Fibroblast of lung (primary cell): ENCODE measurements around the gene LIN52.

Experiments
- EZH2 ChIP-seq: IDR thresholded peaks from 2 replicates; pipeline ENCODE4 v1.5.1; 2012; ENCODE audit warnings: low read length, control low read depth, mild to moderate bottlenecking; ENCODE audit errors: missing control alignments
- TF ChIP-seq, protein P1 (sequence below), 2 donors: IDR thresholded peaks in 1 of 2; conservative IDR thresholded peaks in 1 of 2; 1 replicate in 1 of 2; 2 replicates in 1 of 2; pipeline ENCODE4 v1.5.1; 2011 to 2012; ENCODE audit warnings: low read length in 2 of 2, control low read depth in 1 of 2, inconsistent platforms in 1 of 2, low read depth in 1 of 2, mild to moderate bottlenecking in 1 of 2

DNA sequence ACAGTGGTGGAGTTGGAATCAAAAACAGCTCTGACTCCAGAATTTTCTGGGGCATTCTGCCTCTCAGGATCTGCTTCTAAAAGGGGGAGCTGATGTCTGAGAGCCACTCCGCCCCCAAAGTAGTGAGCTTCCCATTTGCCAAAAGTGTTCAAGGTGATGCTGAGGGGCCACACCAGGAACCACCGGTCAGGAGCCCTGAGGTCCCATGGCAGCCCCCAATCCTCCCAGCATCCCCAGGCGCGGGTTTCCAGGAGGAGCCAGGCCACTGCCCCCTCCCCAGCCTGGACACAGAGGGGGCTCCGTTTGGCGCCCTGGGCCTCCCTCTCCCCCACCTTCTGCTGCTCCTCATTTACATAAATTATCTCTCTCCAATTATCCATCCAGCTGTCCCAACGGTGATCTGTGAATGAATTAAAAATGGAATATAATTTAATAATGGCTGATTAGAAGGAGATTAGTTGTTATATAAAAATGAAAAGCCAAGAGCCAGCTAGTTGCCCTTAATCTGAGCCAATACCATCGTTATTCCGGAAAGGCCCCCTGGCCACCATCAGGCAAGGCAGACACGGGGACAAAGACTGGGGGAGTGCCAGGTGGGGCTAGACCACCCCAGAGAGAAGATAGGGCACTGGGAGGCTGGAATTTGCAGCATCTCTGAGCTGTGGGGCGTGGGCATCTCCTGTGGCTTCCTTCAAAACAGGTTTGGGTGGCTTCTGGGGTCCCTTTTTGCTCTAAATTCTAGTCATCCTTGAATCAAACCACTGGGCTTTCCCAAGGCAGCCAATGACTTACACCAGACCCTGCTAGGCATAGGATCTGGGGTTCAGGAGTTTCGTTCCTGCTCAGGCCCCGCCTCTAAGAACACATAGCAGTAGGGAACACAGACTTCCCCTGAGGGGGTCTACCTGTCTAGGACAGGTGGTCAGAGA, 134.8 kb downstream of the LIN52 start:
- TF ChIP-seq, protein P1, sequence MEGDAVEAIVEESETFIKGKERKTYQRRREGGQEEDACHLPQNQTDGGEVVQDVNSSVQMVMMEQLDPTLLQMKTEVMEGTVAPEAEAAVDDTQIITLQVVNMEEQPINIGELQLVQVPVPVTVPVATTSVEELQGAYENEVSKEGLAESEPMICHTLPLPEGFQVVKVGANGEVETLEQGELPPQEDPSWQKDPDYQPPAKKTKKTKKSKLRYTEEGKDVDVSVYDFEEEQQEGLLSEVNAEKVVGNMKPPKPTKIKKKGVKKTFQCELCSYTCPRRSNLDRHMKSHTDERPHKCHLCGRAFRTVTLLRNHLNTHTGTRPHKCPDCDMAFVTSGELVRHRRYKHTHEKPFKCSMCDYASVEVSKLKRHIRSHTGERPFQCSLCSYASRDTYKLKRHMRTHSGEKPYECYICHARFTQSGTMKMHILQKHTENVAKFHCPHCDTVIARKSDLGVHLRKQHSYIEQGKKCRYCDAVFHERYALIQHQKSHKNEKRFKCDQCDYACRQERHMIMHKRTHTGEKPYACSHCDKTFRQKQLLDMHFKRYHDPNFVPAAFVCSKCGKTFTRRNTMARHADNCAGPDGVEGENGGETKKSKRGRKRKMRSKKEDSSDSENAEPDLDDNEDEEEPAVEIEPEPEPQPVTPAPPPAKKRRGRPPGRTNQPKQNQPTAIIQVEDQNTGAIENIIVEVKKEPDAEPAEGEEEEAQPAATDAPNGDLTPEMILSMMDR (conservative IDR thresholded peaks at IDR 0.05 in 1 of 2, IDR thresholded peaks at IDR 0.05 in 1 of 2; ENCODE audit: low read depth in 1 of 2, low read length in 2 of 2), result no peak
- TF ChIP-seq EZH2, result no peak
